Activated T-cell treated with anti-CD3 and anti-CD28 coated beads for 1 hour (primary cell): ENCODE data around the gene TNNI3K.
"Not testable (repeated sequence)": the region's sequence is repeated elsewhere in the genome, so short reads cannot be mapped to it uniquely, and the experiment has no call there.

Experiments used
- DNase-seq: peaks from one replicate; pipeline ENCODE4 v3.0.0-alpha.2; 2020; ENCODE audit warnings: low read depth

The TNNI3K gene, protein sequence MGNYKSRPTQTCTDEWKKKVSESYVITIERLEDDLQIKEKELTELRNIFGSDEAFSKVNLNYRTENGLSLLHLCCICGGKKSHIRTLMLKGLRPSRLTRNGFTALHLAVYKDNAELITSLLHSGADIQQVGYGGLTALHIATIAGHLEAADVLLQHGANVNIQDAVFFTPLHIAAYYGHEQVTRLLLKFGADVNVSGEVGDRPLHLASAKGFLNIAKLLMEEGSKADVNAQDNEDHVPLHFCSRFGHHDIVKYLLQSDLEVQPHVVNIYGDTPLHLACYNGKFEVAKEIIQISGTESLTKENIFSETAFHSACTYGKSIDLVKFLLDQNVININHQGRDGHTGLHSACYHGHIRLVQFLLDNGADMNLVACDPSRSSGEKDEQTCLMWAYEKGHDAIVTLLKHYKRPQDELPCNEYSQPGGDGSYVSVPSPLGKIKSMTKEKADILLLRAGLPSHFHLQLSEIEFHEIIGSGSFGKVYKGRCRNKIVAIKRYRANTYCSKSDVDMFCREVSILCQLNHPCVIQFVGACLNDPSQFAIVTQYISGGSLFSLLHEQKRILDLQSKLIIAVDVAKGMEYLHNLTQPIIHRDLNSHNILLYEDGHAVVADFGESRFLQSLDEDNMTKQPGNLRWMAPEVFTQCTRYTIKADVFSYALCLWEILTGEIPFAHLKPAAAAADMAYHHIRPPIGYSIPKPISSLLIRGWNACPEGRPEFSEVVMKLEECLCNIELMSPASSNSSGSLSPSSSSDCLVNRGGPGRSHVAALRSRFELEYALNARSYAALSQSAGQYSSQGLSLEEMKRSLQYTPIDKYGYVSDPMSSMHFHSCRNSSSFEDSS

DNA sequence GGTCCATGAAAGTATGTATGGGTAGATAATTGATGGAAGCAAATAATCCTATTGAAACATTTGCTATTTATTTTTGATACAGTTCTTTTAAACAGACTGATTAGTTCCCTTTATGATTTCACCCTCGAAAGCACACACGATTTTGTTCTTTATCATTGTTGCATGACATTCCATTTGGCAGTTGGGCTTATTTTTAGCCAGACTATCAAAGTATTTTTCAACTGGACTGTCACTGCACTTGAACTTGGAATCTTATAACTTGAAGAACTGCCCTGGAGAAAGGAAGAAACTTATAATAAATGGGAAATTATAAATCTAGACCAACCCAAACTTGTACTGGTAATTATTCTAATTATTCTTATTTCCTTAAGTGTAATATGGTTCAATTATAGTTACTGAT lies at the start of gene TNNI3K:
Gene TNNI3K (plus strand): TSS at position 235 of the 400 bp plus-strand sequence. CDS start 65 bp downstream, at position 300.
- no peak for DNase-seq

DNA sequence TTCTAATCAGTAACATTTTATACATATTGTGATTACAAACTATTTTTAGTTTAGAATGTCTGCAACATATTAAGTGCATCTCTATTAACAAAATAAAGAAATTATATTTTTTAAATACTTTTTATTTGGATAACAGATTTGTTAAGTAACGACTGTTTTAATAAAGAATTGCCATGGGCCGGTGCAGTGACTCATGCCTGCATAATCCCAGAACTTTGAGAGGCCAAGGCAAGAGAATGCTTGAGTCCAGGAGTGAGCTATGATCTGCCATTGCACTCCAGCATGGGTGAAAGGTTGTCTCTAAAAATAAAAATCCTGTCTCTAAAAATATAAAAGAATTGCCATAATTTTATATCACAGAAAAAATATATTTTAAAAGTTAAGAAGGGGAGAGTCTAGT lies 41.3 kb upstream of the TNNI3K start:
- no peak for DNase-seq

DNA sequence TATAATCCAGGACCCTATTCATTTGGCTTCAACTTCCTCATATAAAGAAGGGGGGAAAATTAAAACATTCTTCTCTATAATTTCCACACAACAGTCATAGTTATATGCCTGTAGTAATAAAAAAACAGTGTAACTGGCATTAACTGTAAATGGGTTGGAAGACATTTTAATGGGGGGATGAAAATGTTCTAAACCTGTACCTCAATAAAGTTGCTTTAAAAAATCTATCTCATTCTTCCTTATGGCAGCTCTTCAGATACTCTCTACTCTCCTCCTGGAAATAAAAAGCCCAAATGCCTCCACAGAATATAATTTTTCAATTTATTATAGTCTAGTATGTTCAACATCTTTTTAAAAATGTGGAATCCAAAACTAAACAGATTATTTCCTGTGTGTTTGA lies 39.8 kb upstream of the TNNI3K start:
- DNase-seq: no peak

DNA sequence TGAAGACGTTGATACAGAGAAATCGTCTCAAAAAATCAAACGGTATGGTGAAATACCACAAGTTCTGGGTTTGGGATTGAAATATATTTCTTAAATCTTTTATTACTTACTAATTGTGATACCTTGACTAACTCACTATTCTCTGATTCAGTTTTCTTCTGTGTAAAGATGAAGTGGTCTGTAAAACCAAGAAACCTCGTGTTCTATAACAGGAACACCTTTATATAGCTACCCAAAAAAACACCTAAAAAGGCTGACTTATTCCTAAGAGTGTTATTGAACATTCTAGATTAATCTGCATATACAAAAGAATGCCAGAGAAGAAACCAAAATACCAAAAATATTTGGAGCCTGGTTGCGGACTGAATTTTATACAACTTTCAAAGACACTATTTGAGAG lies 37.9 kb upstream of the TNNI3K start:
- DNase-seq: no peak

DNA sequence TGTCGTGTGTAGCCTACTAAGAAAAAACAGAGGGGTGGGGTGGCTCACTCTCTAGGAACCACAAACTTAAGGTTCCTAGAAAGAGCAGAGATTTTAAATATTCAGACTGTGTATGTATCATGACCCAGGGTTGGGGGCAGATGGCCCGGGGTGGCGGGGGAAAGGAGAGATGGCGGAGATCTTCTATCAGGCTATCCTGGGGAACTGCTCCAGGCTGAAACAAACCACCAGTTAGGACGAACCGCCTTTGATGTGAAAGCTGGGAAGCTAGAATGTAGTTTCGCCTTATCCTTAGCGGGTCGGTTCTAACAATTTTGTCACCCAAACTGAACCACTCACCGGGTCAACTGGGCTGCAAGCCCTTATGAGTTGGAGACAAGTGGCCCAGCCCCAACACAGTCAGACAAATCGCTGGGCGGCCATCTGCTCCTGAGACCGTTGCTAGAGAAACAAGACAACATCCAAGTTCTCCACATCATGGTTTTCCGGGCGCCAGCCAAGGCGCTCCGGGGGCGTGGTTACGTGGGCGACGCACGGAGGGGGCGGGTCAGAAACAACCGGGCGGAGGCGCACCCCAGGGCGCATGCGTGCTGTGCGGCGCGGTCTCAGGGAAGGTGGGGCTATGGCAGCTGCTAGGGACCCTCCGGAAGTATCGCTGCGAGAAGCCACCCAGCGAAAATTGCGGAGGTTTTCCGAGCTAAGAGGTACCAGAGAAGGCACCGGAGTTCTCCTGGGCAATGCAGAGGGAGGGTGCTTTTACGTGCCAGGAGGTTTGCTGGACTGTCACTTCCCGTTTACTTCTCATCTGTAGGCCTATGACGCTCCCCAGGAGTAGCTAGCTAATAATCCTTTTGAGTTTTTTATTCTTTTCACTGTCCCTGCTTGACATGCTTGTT lies 37.3 kb upstream of the TNNI3K start, which contains the start of the genes FPGT and LRRIQ3:
Gene FPGT (plus strand): TSS at position 586 of the 896 bp plus-strand sequence. CDS start 37 bp downstream, at position 623.
Gene LRRIQ3 (minus strand): TSS at position 520 of the 896 bp plus-strand sequence. CDS start 14,492 bp downstream, outside the sequence.
- DNase-seq: peak; percentile 97

DNA sequence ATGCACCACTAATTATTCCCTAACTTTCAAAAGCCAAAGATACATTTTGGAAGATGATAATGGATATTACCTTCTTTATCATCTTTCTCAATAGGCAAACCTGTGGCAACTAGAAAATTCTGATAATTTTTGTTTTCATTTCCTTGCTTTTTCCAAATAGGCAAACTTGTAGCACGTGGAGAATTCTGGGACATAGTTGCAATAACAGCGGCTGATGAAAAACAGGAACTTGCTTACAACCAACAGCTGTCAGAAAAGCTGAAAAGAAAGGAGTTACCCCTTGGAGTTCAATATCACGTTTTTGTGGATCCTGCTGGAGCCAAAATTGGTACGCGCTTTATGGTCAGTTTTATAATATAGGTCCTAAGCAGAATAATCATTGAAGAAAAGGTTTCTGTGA lies 35.7 kb upstream of the TNNI3K start:
- no peak for DNase-seq

DNA sequence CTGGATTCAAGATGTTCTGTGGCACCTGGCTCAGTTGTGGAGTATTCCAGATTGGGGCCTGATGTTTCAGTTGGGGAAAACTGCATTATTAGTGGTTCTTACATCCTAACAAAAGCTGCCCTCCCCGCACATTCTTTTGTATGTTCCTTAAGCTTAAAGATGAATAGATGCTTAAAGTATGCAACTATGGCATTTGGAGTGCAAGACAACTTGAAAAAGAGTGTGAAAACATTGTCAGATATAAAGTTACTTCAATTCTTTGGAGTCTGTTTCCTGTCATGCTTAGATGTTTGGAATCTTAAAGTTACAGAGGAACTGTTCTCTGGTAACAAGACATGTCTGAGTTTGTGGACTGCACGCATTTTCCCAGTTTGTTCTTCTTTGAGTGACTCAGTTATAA lies 29.9 kb upstream of the TNNI3K start:
- DNase-seq: no peak

DNA sequence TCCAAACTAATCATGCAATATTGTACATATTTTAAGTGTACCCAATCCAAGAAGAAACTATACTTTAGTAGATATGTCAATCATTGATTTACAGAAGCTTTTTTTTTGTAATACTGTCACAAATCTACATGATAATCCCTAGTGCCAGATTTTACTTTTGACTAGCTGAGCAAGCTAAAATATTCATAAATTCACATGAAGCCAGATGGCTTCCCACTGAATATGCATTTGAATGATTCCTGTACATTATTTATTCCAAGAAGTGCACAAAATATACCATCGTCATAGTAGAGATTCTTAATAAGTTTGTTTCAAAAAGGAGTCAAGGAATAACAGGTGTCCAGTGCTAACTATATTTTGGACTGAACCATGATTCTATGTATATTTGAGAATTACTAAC lies 20.0 kb upstream of the TNNI3K start:
- no peak for DNase-seq

DNA sequence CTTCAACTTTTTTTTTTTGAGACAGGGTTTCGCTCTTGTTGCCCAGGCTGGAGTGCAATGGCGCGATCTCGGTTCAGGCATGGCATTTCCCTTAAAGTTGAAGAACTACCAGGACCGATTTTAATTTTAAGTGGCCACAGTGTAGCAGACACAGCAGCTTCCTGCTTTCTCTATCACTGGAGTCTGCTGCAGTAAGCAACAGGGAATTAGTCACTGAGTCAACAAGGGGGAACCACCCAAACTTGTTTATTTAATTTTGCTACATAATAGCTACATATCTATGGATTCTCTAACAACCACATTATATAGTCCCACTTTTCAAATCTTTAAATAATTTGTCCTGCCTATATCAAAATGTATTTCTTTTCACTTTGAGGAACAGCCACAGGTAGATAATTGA lies 12.5 kb upstream of the TNNI3K start:
- DNase-seq: no peak

DNA sequence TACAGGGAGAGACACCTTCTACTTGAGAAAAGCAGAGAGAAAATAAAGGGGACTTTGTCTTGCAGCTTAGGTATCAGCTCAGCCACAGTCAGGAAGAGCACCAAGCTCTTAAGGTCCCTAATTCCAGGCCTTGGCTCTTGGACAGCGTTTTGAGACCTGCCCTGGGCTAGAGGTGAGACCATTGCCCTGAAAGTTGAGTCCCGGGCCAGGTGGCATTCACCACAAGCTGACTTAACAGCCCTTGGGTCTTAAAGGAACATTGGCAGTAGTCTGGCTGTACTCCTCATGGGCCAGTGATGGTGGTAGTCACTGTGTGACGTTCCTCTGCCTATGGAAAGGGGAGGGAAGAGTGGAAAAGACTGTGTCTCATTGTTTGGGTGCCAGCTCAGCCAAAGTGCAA lies 11.7 kb upstream of the TNNI3K start:
- no peak for DNase-seq

DNA sequence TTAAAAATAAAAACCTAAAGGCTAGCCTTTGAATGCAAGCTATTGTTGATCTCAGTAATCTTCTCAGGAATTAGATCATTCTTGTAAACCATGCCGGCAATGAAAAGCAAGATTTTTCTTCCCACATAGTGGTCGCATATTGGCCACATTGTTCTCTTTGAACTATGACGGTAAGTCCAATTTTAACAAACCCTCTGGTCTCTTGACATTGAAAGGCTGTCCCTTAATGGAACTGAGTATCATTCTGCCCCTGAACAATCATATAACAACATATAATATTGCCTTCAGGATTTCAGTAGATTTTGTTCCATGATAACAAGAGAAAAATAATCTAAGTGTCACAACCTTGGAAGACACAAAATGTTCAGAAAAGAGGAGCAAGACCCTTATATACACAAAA lies 1.3 kb downstream of the TNNI3K start:
- no peak for DNase-seq

DNA sequence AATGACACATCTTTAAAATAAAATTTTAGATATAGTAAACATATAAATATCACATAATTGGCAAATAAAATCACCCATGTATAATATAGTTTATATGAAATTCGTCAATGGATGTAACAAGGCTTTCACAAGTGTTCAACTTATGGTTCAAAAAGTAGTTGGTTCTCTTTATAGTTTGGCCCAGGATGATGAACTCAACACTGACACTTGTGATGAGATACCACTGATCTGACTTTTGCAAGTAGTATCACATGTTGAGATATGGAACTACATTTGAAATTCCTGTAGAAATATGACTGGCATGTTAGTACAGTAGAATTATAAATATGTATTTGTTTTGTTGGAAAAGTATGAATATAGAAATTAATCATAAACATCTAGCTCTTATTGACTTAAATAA lies 1.8 kb downstream of the TNNI3K start:
- no peak for DNase-seq

DNA sequence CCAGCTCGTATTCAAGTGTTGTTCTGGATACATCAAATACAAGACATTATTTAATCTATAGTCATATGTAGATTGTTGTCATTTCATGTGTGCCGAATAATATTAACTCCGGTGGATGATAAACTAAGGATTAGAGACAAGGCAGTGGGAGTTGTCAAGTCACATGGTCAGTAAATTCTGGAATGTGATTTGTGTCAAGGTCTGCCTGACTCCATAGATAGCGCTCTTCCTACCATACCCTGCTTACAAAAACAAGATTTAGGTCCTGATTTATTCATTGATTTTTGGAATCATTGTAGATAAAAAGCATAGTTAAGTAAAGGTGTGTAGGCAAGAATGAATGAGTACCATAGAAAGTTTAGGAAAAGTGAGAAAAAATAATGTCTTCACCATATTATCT lies 2.6 kb downstream of the TNNI3K start:
- DNase-seq: no peak

DNA sequence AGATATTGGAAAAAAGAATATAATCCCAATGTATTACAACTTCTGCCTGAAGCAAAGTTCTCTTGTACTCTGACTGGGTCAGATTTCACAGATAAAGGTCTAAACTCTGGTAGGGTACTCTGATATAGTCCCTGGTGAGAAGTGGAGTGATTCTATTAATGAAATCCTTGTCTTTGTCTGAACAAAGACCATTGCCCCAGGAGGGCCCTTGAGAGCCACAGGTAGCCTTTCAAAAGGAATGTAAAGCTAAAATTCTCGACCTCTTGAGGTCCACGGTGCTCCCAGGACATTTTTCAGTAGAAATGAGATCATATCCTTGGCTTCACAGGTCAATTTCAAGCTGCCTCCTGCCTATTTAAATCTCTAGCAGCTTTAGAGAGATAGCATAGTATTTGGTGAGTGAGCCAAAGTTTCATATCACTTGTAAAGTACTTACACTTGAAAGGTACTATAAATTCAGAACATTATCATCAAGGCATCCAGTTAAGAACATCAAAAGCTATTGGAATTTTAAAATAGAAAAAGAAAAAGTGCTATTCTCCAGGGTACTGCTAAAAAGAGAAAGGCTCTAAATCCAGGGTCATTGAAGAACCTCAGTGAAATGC lies 10.1 kb downstream of the TNNI3K start:
- no peak for DNase-seq

DNA sequence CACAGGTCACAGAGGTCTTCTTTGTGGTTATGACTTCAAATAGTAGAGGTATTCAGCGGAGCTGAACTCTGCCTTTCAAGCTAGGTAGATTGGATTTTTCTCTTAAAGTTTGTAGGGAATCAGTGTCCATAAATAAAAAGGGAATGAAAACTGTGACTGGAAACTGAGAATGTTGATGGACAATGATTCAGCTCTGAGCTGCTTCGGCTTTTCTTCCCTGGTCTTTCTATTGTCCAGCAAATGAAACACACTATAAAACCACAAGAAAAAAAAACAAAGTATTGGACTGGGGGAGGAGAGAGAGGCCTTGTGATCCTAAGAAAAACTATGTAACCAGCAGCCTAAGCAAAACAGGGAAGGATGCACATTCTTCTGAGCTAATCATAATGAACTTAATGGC lies 11.1 kb downstream of the TNNI3K start:
- DNase-seq: no peak

DNA sequence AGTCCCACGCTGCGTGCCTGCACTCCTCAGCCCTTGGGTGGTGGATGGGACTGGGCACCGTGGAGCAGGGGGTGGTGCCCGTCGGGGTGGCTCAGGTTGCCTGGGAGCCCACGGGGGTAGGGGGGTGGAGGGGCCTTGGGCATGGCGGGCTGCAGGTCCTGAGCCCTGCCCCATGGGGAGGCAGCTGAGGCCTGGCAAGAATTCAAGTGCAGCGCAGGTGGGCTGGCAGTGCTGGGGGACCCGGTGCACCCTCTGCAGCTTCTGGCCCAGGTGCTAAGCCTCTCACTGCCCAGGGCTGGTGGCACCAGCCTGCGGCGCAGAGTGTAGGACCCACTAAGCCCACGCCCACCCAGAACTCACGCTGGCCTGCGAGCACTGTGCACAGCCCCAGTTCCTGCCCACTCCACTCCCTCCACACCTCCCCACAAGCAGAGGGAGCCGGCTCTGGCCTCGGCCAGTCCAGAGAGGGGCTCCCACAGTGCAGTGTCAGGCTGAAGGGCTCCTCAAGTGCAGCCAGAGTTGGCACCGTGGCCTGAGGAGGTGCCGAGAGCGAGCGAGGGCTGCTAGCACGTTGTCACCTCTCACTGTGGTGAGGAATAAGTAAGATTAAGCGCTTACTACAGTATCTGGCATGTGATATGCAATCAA lies 12.8 kb downstream of the TNNI3K start:
- DNase-seq: no peak

DNA sequence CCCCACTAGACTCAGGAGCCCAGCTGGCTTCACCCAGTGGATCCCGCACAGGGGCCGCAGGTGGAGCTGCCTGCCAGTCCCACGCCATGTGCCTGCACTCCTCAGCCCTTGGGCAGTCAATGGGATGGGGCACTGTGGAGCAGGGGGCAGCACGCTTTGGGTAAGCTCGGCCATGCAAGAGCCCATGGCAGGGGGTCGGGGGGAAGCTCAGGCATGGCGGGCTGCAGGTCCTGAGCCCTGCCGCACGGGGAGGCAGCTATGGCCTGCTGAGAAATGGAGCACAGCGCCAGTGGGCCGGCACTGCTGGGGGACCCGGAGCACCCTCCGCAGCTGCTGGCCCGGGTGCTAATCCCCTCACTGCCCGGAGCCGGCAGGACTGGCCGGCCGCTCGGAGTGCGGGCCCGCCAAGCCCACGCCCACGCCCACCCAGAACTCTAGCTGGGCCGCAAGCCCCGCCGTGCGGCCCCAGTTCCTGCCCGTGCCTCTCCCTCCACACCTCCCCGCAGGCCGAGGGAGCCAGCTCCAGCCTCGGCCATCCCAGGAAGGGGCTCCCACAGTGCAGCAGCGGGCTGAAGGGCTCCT lies 18.1 kb downstream of the TNNI3K start:
- not testable (repeated sequence) for DNase-seq

DNA sequence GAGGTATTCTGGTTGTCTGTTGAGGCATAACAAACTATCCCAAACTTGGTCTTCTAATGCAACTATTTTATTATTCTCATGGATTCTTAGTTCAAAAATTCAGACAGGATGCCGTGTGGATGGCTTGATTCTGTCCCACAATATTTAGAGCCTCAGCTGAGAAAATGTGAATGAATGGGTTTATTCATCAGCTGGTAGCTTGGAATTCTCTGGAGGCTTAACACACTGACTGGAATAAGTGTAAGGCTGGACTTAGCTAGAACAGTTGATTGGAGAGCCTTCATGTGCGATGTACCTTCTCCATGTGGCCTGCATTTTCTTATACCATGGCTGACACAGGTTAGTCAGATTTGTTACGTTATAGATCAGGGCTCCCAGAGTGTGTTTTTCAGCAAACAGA lies 30.8 kb downstream of the TNNI3K start:
- DNase-seq: no peak

DNA sequence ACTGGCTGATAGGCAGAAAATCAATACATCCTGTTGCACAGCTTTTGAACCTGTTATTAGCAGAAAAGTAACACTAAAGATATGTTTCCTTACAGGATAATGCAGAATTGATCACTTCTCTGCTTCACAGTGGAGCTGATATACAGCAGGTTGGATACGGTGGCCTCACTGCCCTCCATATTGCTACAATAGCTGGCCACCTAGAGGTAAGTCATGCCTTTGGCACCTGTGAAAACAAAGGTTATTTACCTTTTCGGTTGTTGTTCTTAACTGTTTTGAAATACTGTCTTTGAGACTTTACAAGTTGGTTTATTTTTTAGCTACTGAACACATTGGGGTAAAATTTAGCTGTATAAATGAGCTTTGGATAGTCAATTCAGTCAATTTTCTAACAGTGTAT lies 36.3 kb downstream of the TNNI3K start:
- no peak for DNase-seq

DNA sequence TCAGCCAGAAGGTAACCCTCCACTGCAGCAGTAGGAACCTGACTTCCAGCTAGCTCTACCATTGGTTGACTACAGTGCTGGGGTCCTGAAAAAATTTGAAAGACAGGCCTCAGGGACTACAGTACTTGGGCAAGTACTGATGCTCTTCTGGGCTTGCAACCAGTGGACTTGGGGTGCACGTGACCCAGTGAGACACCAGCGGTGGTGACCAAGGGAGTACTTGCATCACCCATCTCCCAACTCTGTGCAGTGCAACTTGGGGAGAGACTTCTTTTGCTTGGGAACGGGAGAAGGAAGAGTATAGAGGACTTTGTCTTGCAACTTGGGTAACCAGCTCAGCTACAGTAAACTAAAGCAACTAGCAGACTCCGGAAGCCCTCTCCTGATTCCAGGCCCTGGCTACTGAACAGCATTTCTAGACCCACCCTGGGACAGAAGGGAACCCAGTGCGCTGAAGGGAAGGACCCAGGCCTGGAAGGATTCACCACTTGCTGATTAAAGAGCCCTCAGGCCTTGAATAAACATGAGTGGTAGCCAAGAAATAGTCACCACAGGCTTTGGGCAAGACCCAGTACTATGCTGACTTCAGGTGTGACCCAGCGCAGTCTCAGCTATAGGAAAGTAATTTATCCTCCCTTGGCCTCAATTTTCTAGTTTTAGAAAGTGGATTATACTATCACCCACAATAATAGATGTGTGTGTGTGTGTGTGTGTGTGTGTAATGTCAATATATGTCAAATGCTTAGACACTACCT lies 45.6 kb downstream of the TNNI3K start:
- DNase-seq: no peak
